K562 (cell line): Measurements from ENCODE around the gene ROMO1. TPM values are rescaled to one million over a fixed set of nuclear protein-coding genes. Genes with fewer than 3 reads are reported as not detected.
A peak's percentile ranks its signal among the peaks of the same experiment; 100 is the strongest.

Experiments used
- DACH1 ChIP-seq: fragments of 450-650 bp; IDR thresholded peaks from 2 replicates; pipeline ENCODE4 v1.6.1; 2018; ENCODE audit not compliant: partially characterized antibody
- NFXL1 ChIP-seq: fragments of 450-650 bp; formaldehyde crosslinking; IDR thresholded peaks from 2 replicates; pipeline ENCODE4 v1.4.0; 2021; ENCODE audit warnings: mild to moderate bottlenecking
- POLR2A ChIP-seq: fragments of 450-650 bp; conservative IDR thresholded peaks from 2 replicates; pipeline ENCODE4 v1.6.1; 2016
- RBFOX2 ChIP-seq: fragments of 200-400 bp; formaldehyde crosslinking; IDR thresholded peaks from 2 replicates; pipeline ENCODE4 v1.6.1; 2017; ENCODE audit warnings: low read depth, mild to moderate bottlenecking, low read length, moderate library complexity
- polyA plus RNA-seq, 8 experiments: library from polyadenylated mRNA; depleted of rRNA in 4 of 8; stranded (reverse) in 5 of 8; unstranded in 3 of 8; fragments of >200 nt; fragmentation: Nextera tagmentation in 2 of 8; fragmentation: Illumina TruSeq in 1 of 8; extraction: Ambion mirVana in 2 of 8; extraction: Trizol in 1 of 8; gene quantifications; 2 replicates each; pipeline versions ENCODE4 v1.2.1 to v1.2.3, GENCODE V29; 2011 to 2014; ENCODE audit warnings: inconsistent platforms in 1 of 8, missing spikeins in 1 of 8
- total RNA-seq, 7 experiments: library from RNA; depleted of rRNA in 6 of 7; stranded (reverse); fragments of >200 nt in 6 of 7; fragmentation: Illumina TruSeq in 2 of 7; extraction: Trizol in 2 of 7; gene quantifications; 2 replicates each; pipeline versions ENCODE4 v1.2.1 to v1.2.3, GENCODE V29; 2011 to 2021; ENCODE audit warnings: low replicate concordance in 1 of 7
- TF ChIP-seq, protein P1 (sequence below), 2 experiments: fragments of 450-650 bp; formaldehyde crosslinking in 1 of 2; IDR thresholded peaks; 2 replicates each; pipeline versions ENCODE4 v1.4.0 to v1.6.1; 2014 to 2020; ENCODE audit warnings: mild to moderate bottlenecking in 2 of 2, borderline replicate concordance in 1 of 2, low read depth in 1 of 2
- TF ChIP-seq, protein P2 (sequence below): sonication (generic); formaldehyde crosslinking; IDR thresholded peaks from 2 replicates; pipeline ENCODE4 v1.8.0; 2022; ENCODE audit warnings: missing genetic modification reagents, mild to moderate bottlenecking, borderline replicate concordance

ROMO1 gene
- total and polyA plus RNA-seq, 9 of the 15 experiments (the other 6 are each of a cell fraction or from before 2014, with no cell fraction given), result 31.8 to 741 (median 226) TPM

DNA sequence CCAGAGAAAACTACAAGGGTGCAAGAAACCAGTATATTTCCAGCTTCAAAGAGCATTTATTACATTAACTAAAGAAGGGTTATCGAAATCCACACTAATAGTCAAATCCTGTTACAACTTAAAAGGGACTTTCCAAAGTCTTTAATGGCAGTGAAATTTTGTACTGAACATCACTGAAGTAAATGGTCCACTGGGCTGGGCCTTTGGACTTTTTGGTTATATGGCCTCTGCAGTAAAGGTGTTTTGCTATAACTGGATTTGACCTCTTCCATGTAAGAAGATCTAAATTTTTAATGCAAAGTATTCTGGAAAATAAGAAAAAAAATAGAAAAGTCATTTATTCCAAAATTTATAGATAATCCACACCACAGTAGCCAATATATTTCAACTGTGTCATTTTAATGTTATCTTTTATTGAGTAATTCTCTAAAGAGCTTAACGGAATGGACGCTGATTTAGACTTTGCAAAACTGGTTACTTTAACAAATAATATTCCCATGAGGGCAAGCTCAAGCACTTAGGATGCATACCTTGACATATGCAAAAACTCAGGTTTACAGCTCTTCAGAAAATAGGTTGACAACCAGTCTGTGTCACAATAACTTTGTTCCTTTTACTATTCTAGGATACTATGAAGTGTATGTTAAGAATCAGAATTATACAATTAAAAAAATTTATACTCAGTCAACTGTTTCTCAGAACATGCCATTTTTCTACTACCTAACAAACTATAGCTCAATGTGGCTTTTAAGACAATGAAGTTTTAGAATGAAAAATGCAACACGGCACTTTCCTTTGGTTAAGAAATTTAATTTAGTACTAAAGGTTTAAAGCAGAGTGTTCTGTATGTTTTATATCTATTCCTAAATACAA lies 35.8 kb downstream of the ROMO1 start (continued):
- TF ChIP-seq, protein P1, sequence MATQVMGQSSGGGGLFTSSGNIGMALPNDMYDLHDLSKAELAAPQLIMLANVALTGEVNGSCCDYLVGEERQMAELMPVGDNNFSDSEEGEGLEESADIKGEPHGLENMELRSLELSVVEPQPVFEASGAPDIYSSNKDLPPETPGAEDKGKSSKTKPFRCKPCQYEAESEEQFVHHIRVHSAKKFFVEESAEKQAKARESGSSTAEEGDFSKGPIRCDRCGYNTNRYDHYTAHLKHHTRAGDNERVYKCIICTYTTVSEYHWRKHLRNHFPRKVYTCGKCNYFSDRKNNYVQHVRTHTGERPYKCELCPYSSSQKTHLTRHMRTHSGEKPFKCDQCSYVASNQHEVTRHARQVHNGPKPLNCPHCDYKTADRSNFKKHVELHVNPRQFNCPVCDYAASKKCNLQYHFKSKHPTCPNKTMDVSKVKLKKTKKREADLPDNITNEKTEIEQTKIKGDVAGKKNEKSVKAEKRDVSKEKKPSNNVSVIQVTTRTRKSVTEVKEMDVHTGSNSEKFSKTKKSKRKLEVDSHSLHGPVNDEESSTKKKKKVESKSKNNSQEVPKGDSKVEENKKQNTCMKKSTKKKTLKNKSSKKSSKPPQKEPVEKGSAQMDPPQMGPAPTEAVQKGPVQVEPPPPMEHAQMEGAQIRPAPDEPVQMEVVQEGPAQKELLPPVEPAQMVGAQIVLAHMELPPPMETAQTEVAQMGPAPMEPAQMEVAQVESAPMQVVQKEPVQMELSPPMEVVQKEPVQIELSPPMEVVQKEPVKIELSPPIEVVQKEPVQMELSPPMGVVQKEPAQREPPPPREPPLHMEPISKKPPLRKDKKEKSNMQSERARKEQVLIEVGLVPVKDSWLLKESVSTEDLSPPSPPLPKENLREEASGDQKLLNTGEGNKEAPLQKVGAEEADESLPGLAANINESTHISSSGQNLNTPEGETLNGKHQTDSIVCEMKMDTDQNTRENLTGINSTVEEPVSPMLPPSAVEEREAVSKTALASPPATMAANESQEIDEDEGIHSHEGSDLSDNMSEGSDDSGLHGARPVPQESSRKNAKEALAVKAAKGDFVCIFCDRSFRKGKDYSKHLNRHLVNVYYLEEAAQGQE (IDR thresholded peaks at IDR 0.05; ENCODE audit: borderline replicate concordance), result no peak
- TF ChIP-seq, protein P1 (CRISPR knock-in tag; IDR thresholded peaks at IDR 0.05; ENCODE audit: low read depth), result no peak
- no peak for TF ChIP-seq POLR2A
- TF ChIP-seq NFXL1, result no peak
- TF ChIP-seq, protein P2, sequence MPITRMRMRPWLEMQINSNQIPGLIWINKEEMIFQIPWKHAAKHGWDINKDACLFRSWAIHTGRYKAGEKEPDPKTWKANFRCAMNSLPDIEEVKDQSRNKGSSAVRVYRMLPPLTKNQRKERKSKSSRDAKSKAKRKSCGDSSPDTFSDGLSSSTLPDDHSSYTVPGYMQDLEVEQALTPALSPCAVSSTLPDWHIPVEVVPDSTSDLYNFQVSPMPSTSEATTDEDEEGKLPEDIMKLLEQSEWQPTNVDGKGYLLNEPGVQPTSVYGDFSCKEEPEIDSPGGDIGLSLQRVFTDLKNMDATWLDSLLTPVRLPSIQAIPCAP (CRISPR knock-in tag), result no peak
- TF ChIP-seq RBFOX2, result peak; percentile 56
- no peak for TF ChIP-seq DACH1
